Sigmoid colon (tissue), 7 donors: Measurements from ENCODE around the gene PLOD2. TPM values are rescaled to one million over a fixed set of nuclear protein-coding genes. Genes with fewer than 3 reads are reported as not detected.

Source experiments
- DNase-seq: peaks from one replicate; pipeline ENCODE4 v3.0.0-alpha.2; 2019
- H3K27ac ChIP-seq, 4 donors: fragments of 200-600 bp; sonication (generic); one replicate each; pipeline ENCODE4 v1.5.1; 2016 to 2019; ENCODE audit warnings: mild to moderate bottlenecking in 1 of 4
- H3K27me3 ChIP-seq, 3 donors: fragments of 200-600 bp; sonication (generic); one replicate each; pipeline ENCODE4 v1.5.1; 2019; ENCODE audit warnings: mild to moderate bottlenecking in 1 of 3
- H3K36me3 ChIP-seq, 4 donors: fragments of 200-600 bp; sonication (generic); one replicate each; pipeline ENCODE4 v1.5.1; 2016 to 2019
- H3K4me1 ChIP-seq, 4 donors: fragments of 200-600 bp; sonication (generic); one replicate each; pipeline ENCODE4 v1.5.1; 2017 to 2019
- H3K4me3 ChIP-seq, 4 donors: fragments of 200-600 bp; sonication (generic); one replicate each; pipeline ENCODE4 v1.5.1; 2017 to 2019; ENCODE audit warnings: mild to moderate bottlenecking in 2 of 4, moderate library complexity in 1 of 4
- H3K9me3 ChIP-seq, 4 donors: fragments of 200-600 bp in 3 of 4; sonication (generic) in 3 of 4; one replicate each; pipeline versions ENCODE4 v1.5.1 to v1.6.1; 2013 to 2019
- EP300 ChIP-seq, 4 donors: sonication (generic); formaldehyde crosslinking; IDR thresholded peaks; one replicate each; pipeline ENCODE4 v1.6.1; 2017; ENCODE audit warnings: antibody characterized with exemption in 4 of 4
- POLR2A ChIP-seq, 2 donors: fragments of 450-650 bp; IDR thresholded peaks; one replicate each; pipeline ENCODE4 v1.6.1; 2016; ENCODE audit warnings: antibody characterized with exemption in 2 of 2, mild to moderate bottlenecking in 2 of 2, moderate library complexity in 2 of 2
- POLR2AphosphoS5 ChIP-seq, 4 donors: sonication (generic); formaldehyde crosslinking; IDR thresholded peaks; one replicate each; pipeline ENCODE4 v1.6.1; 2017; ENCODE audit warnings: antibody characterized with exemption in 4 of 4
- WGBS, 2 donors: extraction: QIAGEN DNeasy Blood & Tissue Kit; methylation state at CpG; one replicate each; pipeline ENCODE4 v1.1.7; 2013; 5-methylcytosine and 5-hydroxymethylcytosine counted together
- intact Hi-C: fragments of 100-400 bp; cut with DNase I; formaldehyde crosslinking; loops from one replicate; pipeline ENCODE4 v1.15.1; 2023
- polyA plus RNA-seq, 3 donors: library from polyadenylated mRNA; stranded (reverse); fragments of 200-250 nt; gene quantifications; one replicate each; pipeline ENCODE4 v1.2.3, GENCODE V29; 2013
- total RNA-seq, 4 donors: library from RNA; depleted of rRNA; stranded (reverse); fragments of >200 nt; gene quantifications; one replicate each; pipeline ENCODE4 v1.1.0, GENCODE V29; 2016
- TF ChIP-seq, protein P1 (sequence below), 4 experiments: fragments of 450-650 bp in 3 of 4; fragments of 200-600 bp in 1 of 4; IDR thresholded peaks; one replicate each; pipeline ENCODE4 v1.5.1; 2016 to 2019; ENCODE audit warnings: antibody characterized with exemption in 4 of 4, mild to moderate bottlenecking in 3 of 4, moderate library complexity in 2 of 4
- donor health status: healthy with polysubstance abuse.
- donor health status: Bipolar disorder and iron deficiency.
- donor health status: healthy.

The PLOD2 gene
- total and polyA plus RNA-seq, 7 donors, result 13.6 to 79.9 (median 63.3) TPM

GRCh38 chr3:146136647-146137046 is 24.3 kb downstream of the PLOD2 start:
- Histone ChIP-seq H3K36me3 (no peaks in the 10 kb centered on the region), H3K4me1 (peaks cover 0 to 85% (median 71%) of the 10 kb centered on the region in 4 donors)
- WGBS, 2 donors, result 88 to 97% methylated on average over 3 of the region's 3 CpGs

DNA sequence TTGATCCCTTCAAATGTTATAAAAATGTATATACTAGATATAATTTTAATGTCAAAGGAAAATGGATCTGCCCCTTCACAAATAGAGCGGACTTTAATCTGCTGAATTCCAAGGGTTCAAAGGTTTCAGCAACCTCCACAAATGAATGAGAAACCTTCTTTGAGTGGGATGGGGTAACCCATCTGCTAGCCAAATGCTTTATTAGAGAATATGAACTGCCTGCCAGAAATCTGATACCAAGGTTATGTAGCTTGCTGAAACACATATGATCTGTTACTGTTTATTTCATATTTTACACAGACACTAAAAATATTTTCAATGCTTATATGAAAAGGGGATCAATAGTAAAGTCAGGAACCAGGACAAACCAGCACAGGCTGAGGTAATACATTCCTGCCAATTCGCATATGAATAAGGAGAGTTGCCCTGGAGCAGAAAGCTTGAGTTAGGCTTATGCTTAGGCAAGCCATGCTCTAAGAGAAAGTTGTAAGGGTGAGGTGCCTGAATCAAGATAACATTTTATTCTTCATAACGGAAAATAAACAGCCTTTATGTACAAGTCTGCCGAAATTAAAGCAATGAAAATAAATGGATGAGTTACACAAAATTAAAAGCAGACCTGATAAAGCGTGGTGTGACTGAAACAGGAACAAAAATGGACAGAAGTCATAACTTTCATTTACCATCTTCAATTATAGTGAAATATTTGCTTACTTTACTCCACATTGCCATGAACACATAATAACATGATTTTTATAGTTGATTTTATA is 26.5 kb downstream of the PLOD2 start:
- Histone ChIP-seq H3K27me3 (no peaks in the 10 kb centered on the region), H3K4me3 (no peak overlapping the region), H3K9me3 (no peaks in the 10 kb centered on the region), H3K36me3 (no peaks in the 10 kb centered on the region), H3K4me1 (peaks cover 0 to 84% (median 64%) of the 10 kb centered on the region in 4 donors), H3K27ac (peak overlapping the region in 2 of 4 donors; percentile 44 to 52)
- no peak for TF ChIP-seq POLR2A (IDR thresholded peaks at IDR 0.05)
- TF ChIP-seq, protein P1, sequence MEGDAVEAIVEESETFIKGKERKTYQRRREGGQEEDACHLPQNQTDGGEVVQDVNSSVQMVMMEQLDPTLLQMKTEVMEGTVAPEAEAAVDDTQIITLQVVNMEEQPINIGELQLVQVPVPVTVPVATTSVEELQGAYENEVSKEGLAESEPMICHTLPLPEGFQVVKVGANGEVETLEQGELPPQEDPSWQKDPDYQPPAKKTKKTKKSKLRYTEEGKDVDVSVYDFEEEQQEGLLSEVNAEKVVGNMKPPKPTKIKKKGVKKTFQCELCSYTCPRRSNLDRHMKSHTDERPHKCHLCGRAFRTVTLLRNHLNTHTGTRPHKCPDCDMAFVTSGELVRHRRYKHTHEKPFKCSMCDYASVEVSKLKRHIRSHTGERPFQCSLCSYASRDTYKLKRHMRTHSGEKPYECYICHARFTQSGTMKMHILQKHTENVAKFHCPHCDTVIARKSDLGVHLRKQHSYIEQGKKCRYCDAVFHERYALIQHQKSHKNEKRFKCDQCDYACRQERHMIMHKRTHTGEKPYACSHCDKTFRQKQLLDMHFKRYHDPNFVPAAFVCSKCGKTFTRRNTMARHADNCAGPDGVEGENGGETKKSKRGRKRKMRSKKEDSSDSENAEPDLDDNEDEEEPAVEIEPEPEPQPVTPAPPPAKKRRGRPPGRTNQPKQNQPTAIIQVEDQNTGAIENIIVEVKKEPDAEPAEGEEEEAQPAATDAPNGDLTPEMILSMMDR (IDR thresholded peaks at IDR 0.05), result no peak
- no peak for TF ChIP-seq EP300 (IDR thresholded peaks at IDR 0.05)
- no peak for TF ChIP-seq POLR2AphosphoS5 (IDR thresholded peaks at IDR 0.05)
- intact Hi-C loops, result no loop called here
- 57 to 75% methylated on average over 5 of the region's 5 CpGs for WGBS, 2 donors
- DNase-seq, result no peak

More at GRCh38 chr3:146136647-146137046, 24.3 kb downstream of the PLOD2 start:
- Histone ChIP-seq H3K9me3 (no peaks in the 10 kb centered on the region), H3K27ac (peak overlapping the region in 1 of 4 donors; percentile 78), H3K27me3 (no peaks in the 10 kb centered on the region), H3K4me3 (no peak overlapping the region)
- intact Hi-C loops, result no loop called here
- no peak for DNase-seq
- TF ChIP-seq POLR2AphosphoS5 (IDR thresholded peaks at IDR 0.05) (no peak), EP300 (IDR thresholded peaks at IDR 0.05) (no peak), POLR2A (IDR thresholded peaks at IDR 0.05) (no peak)
- TF ChIP-seq, protein P1 (IDR thresholded peaks at IDR 0.05), result no peak

DNA sequence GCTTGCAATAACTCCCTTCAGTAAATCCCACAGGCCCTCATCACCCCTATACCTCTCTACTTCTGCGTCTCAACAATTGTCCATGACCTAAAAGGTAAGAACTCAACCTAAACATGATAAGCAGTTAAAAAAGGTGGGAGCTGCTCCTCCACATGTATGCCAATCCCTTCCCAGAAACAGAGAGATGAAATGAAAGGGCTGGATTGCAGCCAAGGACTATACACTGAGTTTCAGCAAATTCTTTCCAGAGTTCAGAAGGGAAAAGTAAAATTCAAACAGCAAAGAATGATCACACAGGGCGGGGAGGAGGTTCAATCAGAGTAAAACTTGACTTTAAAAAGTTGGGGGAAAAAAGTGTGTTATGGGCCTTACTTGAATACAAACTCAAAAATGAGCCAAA is 27.5 kb downstream of the PLOD2 start:
- intact Hi-C loops, result no loop called here
- no peak for DNase-seq
- 75 to 80% methylated on average over 2 of the region's 2 CpGs for WGBS, 2 donors
- H3K27me3 ChIP-seq, result no peaks in the 10 kb centered on the region
- H3K36me3 ChIP-seq, result no peaks in the 10 kb centered on the region
- no peaks in the 10 kb centered on the region for H3K9me3 ChIP-seq
- no peak overlapping the region for H3K4me3 ChIP-seq
- TF ChIP-seq, protein P1 (IDR thresholded peaks at IDR 0.05), result no peak
- TF ChIP-seq POLR2AphosphoS5 (IDR thresholded peaks at IDR 0.05) (no peak), EP300 (IDR thresholded peaks at IDR 0.05) (no peak), POLR2A (IDR thresholded peaks at IDR 0.05) (no peak)
- H3K4me1 ChIP-seq, result peaks cover 0 to 81% (median 64%) of the 10 kb centered on the region in 4 donors
- peak overlapping the region in 3 of 4 donors; percentile 44 to 52 (median 45) for H3K27ac ChIP-seq

GRCh38 chr3:146131616-146132410 is 29.2 kb downstream of the PLOD2 start:
- WGBS, 2 donors, result 86 to 95% methylated on average over 5 of the region's 5 CpGs
- Histone ChIP-seq H3K36me3 (no peaks in the 10 kb centered on the region), H3K27me3 (no peaks in the 10 kb centered on the region), H3K4me1 (peaks cover 0 to 82% (median 59%) of the 10 kb centered on the region in 4 donors), H3K27ac (peak overlapping the region in 3 of 4 donors; percentile 42 to 52 (median 44)), H3K4me3 (no peak overlapping the region), H3K9me3 (no peaks in the 10 kb centered on the region)
- no peak for TF ChIP-seq POLR2A (IDR thresholded peaks at IDR 0.05)
- no peak for TF ChIP-seq POLR2AphosphoS5 (IDR thresholded peaks at IDR 0.05)
- TF ChIP-seq, protein P1 (IDR thresholded peaks at IDR 0.05), result no peak
- no peak for TF ChIP-seq EP300 (IDR thresholded peaks at IDR 0.05)
- intact Hi-C loops, result no loop called here
- no peak for DNase-seq
